ENCODE results near the gene CACNA1C. TPM values are rescaled to one million over a fixed set of nuclear protein-coding genes. Genes with fewer than 3 reads are reported as not detected.

Gene CACNA1C
- total and polyA plus RNA-seq, 10 of the 15 experiments (the other 5 are each of a cell fraction or from before 2014, with no cell fraction given), result under 0.01 to 0.15 (median 0.09) TPM; not detected in 5

DNA sequence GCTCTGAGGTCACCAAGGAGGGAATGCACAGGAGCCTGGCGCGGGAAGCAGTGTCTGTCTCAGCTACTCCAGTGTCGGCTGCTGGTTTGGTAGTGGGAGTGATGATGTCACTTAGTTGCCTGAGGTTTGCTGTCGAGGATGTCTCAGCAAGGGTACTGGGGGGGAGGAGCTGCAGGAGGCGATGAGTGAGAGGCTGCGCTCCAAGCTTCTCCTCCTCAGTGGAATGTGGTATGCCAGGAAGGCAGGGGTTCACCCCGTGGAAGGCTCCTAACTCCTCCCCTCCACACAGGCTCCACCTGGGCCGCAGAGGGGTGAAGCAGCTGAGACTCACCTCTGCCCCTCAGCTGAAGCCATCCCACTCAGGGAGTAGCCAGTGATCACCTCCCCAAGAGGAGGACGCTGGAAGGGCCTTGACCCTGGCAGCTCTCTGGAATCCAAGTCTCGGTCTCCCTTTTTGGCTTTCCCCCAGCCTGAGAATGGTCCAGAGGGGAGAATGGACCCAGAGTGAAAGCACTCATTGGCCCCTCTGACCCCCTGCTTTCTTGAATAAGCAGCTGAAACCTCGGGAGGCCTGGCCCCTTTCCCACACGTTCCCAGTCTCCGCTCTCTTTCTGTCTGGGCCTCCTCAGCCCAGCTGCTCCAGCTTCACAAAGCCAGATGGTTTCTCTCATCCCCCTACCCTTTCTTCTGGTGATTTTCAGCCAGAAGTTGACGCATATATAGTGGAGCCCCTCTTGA lies 563.0 kb downstream of the CACNA1C start:
- H3K27me3 ChIP-seq (replicated peaks in 1 of 2; ENCODE audit: control insufficient read depth in 2 of 2, insufficient read depth in 2 of 2, low read length in 1 of 2), result peaks cover 3 to 6% of the 10 kb centered on the region in 2 experiments; a peak in 3 of 4 replicates
- in situ Hi-C loops (cut with MboI) (no loop called here), intact Hi-C loops (cut with micrococcal nuclease; ENCODE audit: unreplicated experiment) (no loop called here)
- no peaks in the 10 kb centered on the region for H3K79me2 ChIP-seq (ENCODE audit: control insufficient read depth, insufficient read depth, low read length)
- no peak overlapping the region for H3K27ac ChIP-seq (ENCODE audit: control insufficient read depth, insufficient read depth)
- 42% methylated on average over 14 of the region's 14 CpGs for WGBS (ENCODE audit: insufficient coverage, insufficient replicate concordance, low lambda C conversion rate, missing lambda C conversion rate)
- BruUV-seq (replicated peaks), result no TSS peak
- no peaks in the 10 kb centered on the region; the same call in 1 of the 2 replicates for H3K4me1 ChIP-seq (ENCODE audit: control insufficient read depth, insufficient read depth, low read length)
- ChIA-PET RAD21 (ENCODE audit: unreplicated experiment) (no interaction called here), SMC1A (ENCODE audit: uncharacterized antibody, unreplicated experiment) (no interaction called here), CTCF (interaction anchor here (1.4 kb wide), 1 partner anchor 9 kb away, joined by 3 read pairs; no protein-coding TSS in a partner anchor), POLR2A (no interaction called here)
- DNase-seq (ENCODE audit: low read depth, low spot score) (no peak), FAIRE-seq (no peak), ATAC-seq (no peak)
- H3K4me3 ChIP-seq, result no peak overlapping the region
- H4K20me1 ChIP-seq (ENCODE audit: control insufficient read depth, insufficient read depth), result no peaks in the 10 kb centered on the region
- H2AFZ ChIP-seq (ENCODE audit: control insufficient read depth, low read depth, low read length), result no peak overlapping the region
- no peak for TF ChIP-seq STAT1 (conservative IDR thresholded peaks at IDR 0.05)
- H3K4me2 ChIP-seq (ENCODE audit: control insufficient read depth, insufficient read depth), result no peak overlapping the region
- H3K36me3 ChIP-seq (ENCODE audit: control insufficient read depth in 2 of 2, insufficient read depth in 2 of 2, low read length in 1 of 2), result no peaks in the 10 kb centered on the region
- no peaks in the 10 kb centered on the region for H3K9me3 ChIP-seq (replicated peaks; ENCODE audit: control insufficient read depth, insufficient read depth, low read length)
- H3K9ac ChIP-seq (ENCODE audit: control insufficient read depth, insufficient read depth, low read length), result no peak overlapping the region

DNA sequence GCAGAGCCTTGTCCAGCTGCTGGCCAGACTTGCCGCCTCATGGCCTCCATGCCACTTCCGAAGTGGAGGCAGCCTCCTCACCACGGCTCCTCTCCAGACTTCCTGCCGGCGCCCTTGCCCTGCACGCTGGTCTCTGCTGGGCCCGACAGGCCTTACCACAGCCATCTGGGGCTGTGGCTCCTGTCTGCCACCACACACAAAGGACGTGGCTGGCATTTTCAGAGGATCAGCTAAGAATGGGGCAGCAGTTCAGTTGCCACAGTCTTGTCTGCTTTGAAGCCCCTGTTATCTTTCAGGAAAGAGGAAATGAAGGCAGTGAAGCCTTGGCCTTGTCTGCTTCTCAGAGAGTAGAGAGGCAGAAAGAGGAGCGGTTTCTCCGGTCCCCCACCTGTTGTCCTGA lies 564.0 kb downstream of the CACNA1C start:
- Histone ChIP-seq H3K27ac (ENCODE audit: control insufficient read depth, insufficient read depth) (no peak overlapping the region), H3K79me2 (ENCODE audit: control insufficient read depth, insufficient read depth, low read length) (no peaks in the 10 kb centered on the region), H3K4me2 (ENCODE audit: control insufficient read depth, insufficient read depth) (no peak overlapping the region), H3K4me3 (no peak overlapping the region), H3K4me1 (ENCODE audit: control insufficient read depth, insufficient read depth, low read length) (no peaks in the 10 kb centered on the region; the same call in 1 of the 2 replicates), H4K20me1 (ENCODE audit: control insufficient read depth, insufficient read depth) (no peaks in the 10 kb centered on the region), H2AFZ (ENCODE audit: control insufficient read depth, low read depth, low read length) (no peak overlapping the region), H3K36me3 (ENCODE audit: control insufficient read depth in 2 of 2, insufficient read depth in 2 of 2, low read length in 1 of 2) (no peaks in the 10 kb centered on the region), H3K9me3 (replicated peaks; ENCODE audit: control insufficient read depth, insufficient read depth, low read length) (no peaks in the 10 kb centered on the region), H3K9ac (ENCODE audit: control insufficient read depth, insufficient read depth, low read length) (no peak overlapping the region), H3K27me3 (replicated peaks in 1 of 2; ENCODE audit: control insufficient read depth in 2 of 2, insufficient read depth in 2 of 2, low read length in 1 of 2) (peaks cover 6 to 7% of the 10 kb centered on the region in 2 experiments; a peak in 3 of 4 replicates)
- in situ Hi-C loops (cut with MboI) (no loop called here), intact Hi-C loops (cut with micrococcal nuclease; ENCODE audit: unreplicated experiment) (no loop called here)
- SMC1A ChIA-PET (ENCODE audit: uncharacterized antibody, unreplicated experiment), result no interaction called here
- 56% methylated on average over 10 of the region's 10 CpGs for whole genome bisulfite sequencing (ENCODE audit: insufficient coverage, insufficient replicate concordance, low lambda C conversion rate, missing lambda C conversion rate)
- DNase-seq (ENCODE audit: low read depth, low spot score), result no peak
- FAIRE-seq, result no peak
- RAD21 ChIA-PET (ENCODE audit: unreplicated experiment), result no interaction called here
- no peak for ATAC-seq
- BruUV-seq (replicated peaks), result no TSS peak
- CTCF ChIA-PET, result no interaction called here
- POLR2A ChIA-PET, result no interaction called here
- TF ChIP-seq POU2F2 (IDR thresholded peaks at IDR 0.05; ENCODE audit: borderline replicate concordance, low read depth, low read length) (no peak), FOXK2 (IDR thresholded peaks at IDR 0.05) (no peak), ASH2L (IDR thresholded peaks at IDR 0.05; ENCODE audit: borderline replicate concordance, low read depth) (no peak), WRNIP1 (IDR thresholded peaks at IDR 0.05; ENCODE audit: borderline replicate concordance, low read depth, low read length) (no peak), SP1 (IDR thresholded peaks at IDR 0.05; ENCODE audit: low read depth, low read length) (no peak), STAT3 (IDR thresholded peaks at IDR 0.05; ENCODE audit: low read depth, low read length) (no peak), RELA (IDR thresholded peaks at IDR 0.05; ENCODE audit: borderline replicate concordance, partially characterized antibody) (no peak), TARDBP (IDR thresholded peaks at IDR 0.05; ENCODE audit: borderline replicate concordance) (no peak), RUNX3 (IDR thresholded peaks at IDR 0.05; ENCODE audit: low read length) (no peak), SUZ12 (IDR thresholded peaks at IDR 0.05; ENCODE audit: unreplicated experiment) (no peak), MYC (IDR thresholded peaks at IDR 0.05; ENCODE audit: insufficient read depth, insufficient read length, insufficient replicate concordance, low read length, severe bottlenecking) (no peak), TAF1 (IDR thresholded peaks at IDR 0.05; ENCODE audit: borderline replicate concordance, low read depth, low read length) (no peak), POLR2A (IDR thresholded peaks at IDR 0.05; ENCODE audit: low read depth, low read length) (no peak), CREM (IDR thresholded peaks at IDR 0.05; ENCODE audit: low read depth) (no peak), YY1 (IDR thresholded peaks at IDR 0.05; ENCODE audit: low read depth, low read length) (no peak), NFIC (IDR thresholded peaks at IDR 0.05; ENCODE audit: low read depth, low read length) (no peak)
- TF ChIP-seq, protein P1, sequence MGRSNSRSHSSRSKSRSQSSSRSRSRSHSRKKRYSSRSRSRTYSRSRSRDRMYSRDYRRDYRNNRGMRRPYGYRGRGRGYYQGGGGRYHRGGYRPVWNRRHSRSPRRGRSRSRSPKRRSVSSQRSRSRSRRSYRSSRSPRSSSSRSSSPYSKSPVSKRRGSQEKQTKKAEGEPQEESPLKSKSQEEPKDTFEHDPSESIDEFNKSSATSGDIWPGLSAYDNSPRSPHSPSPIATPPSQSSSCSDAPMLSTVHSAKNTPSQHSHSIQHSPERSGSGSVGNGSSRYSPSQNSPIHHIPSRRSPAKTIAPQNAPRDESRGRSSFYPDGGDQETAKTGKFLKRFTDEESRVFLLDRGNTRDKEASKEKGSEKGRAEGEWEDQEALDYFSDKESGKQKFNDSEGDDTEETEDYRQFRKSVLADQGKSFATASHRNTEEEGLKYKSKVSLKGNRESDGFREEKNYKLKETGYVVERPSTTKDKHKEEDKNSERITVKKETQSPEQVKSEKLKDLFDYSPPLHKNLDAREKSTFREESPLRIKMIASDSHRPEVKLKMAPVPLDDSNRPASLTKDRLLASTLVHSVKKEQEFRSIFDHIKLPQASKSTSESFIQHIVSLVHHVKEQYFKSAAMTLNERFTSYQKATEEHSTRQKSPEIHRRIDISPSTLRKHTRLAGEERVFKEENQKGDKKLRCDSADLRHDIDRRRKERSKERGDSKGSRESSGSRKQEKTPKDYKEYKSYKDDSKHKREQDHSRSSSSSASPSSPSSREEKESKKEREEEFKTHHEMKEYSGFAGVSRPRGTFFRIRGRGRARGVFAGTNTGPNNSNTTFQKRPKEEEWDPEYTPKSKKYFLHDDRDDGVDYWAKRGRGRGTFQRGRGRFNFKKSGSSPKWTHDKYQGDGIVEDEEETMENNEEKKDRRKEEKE (IDR thresholded peaks at IDR 0.05), result no peak

All from GM12878 (cell line).